WTC11 (cell line): ENCODE data around the gene SLC26A2. TPM values are rescaled to one million over a fixed set of nuclear protein-coding genes. Genes with fewer than 3 reads are reported as not detected.

Source experiments
- ATAC-seq: fragments of 200-7000 bp; cut with Tn5 transposase; 2 replicates; pipeline ENCODE4 v1.10.0; 2021; ENCODE audit warnings: mild to moderate bottlenecking, moderate library complexity
- CTCF ChIA-PET: fragments of 300-600 bp; sonication (Branson Sonifier 250); formaldehyde crosslinking; loops from one replicate; lab custom pipeline; 2021; ENCODE audit warnings: antibody characterized with exemption; lab: Charles Lee
- POLR2A ChIA-PET: fragments of 350-600 bp; sonication (Branson Sonifier 250); formaldehyde crosslinking; loops from one replicate; lab custom pipeline; 2021; ENCODE audit warnings: antibody characterized with exemption; lab: Charles Lee
- DNase-seq: peaks from one replicate; pipeline ENCODE4 v3.0.0; 2021; ENCODE audit warnings: low spot score
- H3K27ac Mint-ChIP-seq: 2 replicates; pipeline ENCODE4 v1.8.0; 2021; ENCODE audit warnings: mixed read lengths
- H3K27me3 Mint-ChIP-seq: 2 replicates; pipeline ENCODE4 v1.8.0; 2021; ENCODE audit warnings: low read depth, mild to moderate bottlenecking, moderate library complexity, mixed read lengths
- H3K36me3 Mint-ChIP-seq: 2 replicates; pipeline ENCODE4 v1.8.0; 2021; ENCODE audit warnings: mixed read lengths
- H3K4me1 Mint-ChIP-seq: 2 replicates; pipeline ENCODE4 v1.8.0; 2022; ENCODE audit warnings: mixed read lengths
- H3K4me3 Mint-ChIP-seq: 2 replicates; pipeline ENCODE4 v1.8.0; 2021; ENCODE audit warnings: mild to moderate bottlenecking, moderate library complexity, mixed read lengths
- H3K9me3 Mint-ChIP-seq: 2 replicates; pipeline ENCODE4 v1.8.0; 2021; ENCODE audit warnings: mixed read lengths
- CREB1 ChIP-seq: sonication (generic); formaldehyde crosslinking; IDR thresholded peaks from 2 replicates; pipeline ENCODE4 v1.8.0; 2023; ENCODE audit warnings: mild to moderate bottlenecking, missing genetic modification reagents
- E2F5 ChIP-seq: sonication (generic); formaldehyde crosslinking; IDR thresholded peaks from 2 replicates; pipeline ENCODE4 v1.8.1; 2022; ENCODE audit warnings: mild to moderate bottlenecking, moderate library complexity, missing genetic modification reagents
- ESRRA ChIP-seq: sonication (generic); formaldehyde crosslinking; IDR thresholded peaks from 2 replicates; pipeline ENCODE4 v1.8.1; 2022; ENCODE audit warnings: mild to moderate bottlenecking, missing genetic modification reagents, borderline replicate concordance
- ETV6 ChIP-seq: sonication (generic); formaldehyde crosslinking; IDR thresholded peaks from 2 replicates; pipeline ENCODE4 v1.8.1; 2022; ENCODE audit warnings: mild to moderate bottlenecking, missing genetic modification reagents
- FOXK1 ChIP-seq: sonication (generic); formaldehyde crosslinking; IDR thresholded peaks from 2 replicates; pipeline ENCODE4 v1.8.0; 2022; ENCODE audit warnings: mild to moderate bottlenecking, moderate library complexity, missing genetic modification reagents
- HMGA2 ChIP-seq: fragments of 250-450 bp; sonication (Bioruptor Pico); IDR thresholded peaks from 2 replicates; pipeline ENCODE4 v1.4.0; 2021; ENCODE audit warnings: mild to moderate bottlenecking, moderate library complexity
- JUN ChIP-seq: sonication (generic); formaldehyde crosslinking; IDR thresholded peaks from 2 replicates; pipeline ENCODE4 v1.8.0; 2023; ENCODE audit warnings: mild to moderate bottlenecking, missing genetic modification reagents
- MLX ChIP-seq: sonication (generic); formaldehyde crosslinking; IDR thresholded peaks from 2 replicates; pipeline ENCODE4 v1.8.1; 2023; ENCODE audit warnings: mild to moderate bottlenecking, missing genetic modification reagents, moderate library complexity
- MXD4 ChIP-seq: fragments of 250-450 bp; sonication (Bioruptor Pico); IDR thresholded peaks from 2 replicates; pipeline ENCODE4 v1.8.0; 2021; ENCODE audit warnings: mild to moderate bottlenecking, moderate library complexity, borderline replicate concordance
- NR2C2 ChIP-seq: sonication (generic); formaldehyde crosslinking; IDR thresholded peaks from 2 replicates; pipeline ENCODE4 v1.8.0; 2022; ENCODE audit warnings: mild to moderate bottlenecking, missing genetic modification reagents
- SMAD4 ChIP-seq: sonication (generic); formaldehyde crosslinking; IDR thresholded peaks from 2 replicates; pipeline ENCODE4 v1.8.0; 2022; ENCODE audit warnings: mild to moderate bottlenecking, missing genetic modification reagents
- ZNF219 ChIP-seq: sonication (generic); formaldehyde crosslinking; IDR thresholded peaks from 2 replicates; pipeline ENCODE4 v1.8.0; 2023; ENCODE audit warnings: missing genetic modification reagents, mild to moderate bottlenecking, borderline replicate concordance
- ZNF317 ChIP-seq: sonication (generic); formaldehyde crosslinking; IDR thresholded peaks from 2 replicates; pipeline ENCODE4 v1.8.1; 2023; ENCODE audit warnings: low read depth, mild to moderate bottlenecking, moderate library complexity, missing genetic modification reagents, borderline replicate concordance
- ZNF532 ChIP-seq: fragments of 250-450 bp; sonication (Bioruptor Pico); IDR thresholded peaks from 2 replicates; pipeline ENCODE4 v1.9.0; 2021; ENCODE audit warnings: mild to moderate bottlenecking, borderline replicate concordance
- total RNA-seq: library from RNA; stranded (reverse); gene quantifications from 3 replicates; pipeline ENCODE4 v1.2.3, GENCODE V29; 2021
- TF ChIP-seq, protein P1 (sequence below): sonication (generic); formaldehyde crosslinking; conservative IDR thresholded peaks from 2 replicates; pipeline ENCODE4 v1.8.1; 2022; ENCODE audit warnings: mild to moderate bottlenecking, missing genetic modification reagents
- TF ChIP-seq, protein P2 (sequence below): sonication (generic); formaldehyde crosslinking; IDR thresholded peaks from 2 replicates; pipeline ENCODE4 v1.8.0; 2023; ENCODE audit warnings: mild to moderate bottlenecking, missing genetic modification reagents
- TF ChIP-seq, protein P3 (sequence below): sonication (generic); formaldehyde crosslinking; IDR thresholded peaks from 2 replicates; pipeline ENCODE4 v1.8.1; 2022; ENCODE audit warnings: low read depth, mild to moderate bottlenecking, moderate library complexity, missing genetic modification reagents, borderline replicate concordance
- TF ChIP-seq, protein P4 (sequence below): sonication (generic); formaldehyde crosslinking; IDR thresholded peaks from 2 replicates; pipeline ENCODE4 v1.8.0; 2023; ENCODE audit warnings: missing genetic modification reagents, mild to moderate bottlenecking, borderline replicate concordance

SLC26A2 gene
- total RNA-seq, 1 experiment from 2014 or later, result 11.1 TPM

- TF ChIP-seq, protein P1, sequence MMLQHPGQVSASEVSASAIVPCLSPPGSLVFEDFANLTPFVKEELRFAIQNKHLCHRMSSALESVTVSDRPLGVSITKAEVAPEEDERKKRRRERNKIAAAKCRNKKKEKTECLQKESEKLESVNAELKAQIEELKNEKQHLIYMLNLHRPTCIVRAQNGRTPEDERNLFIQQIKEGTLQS (CRISPR knock-in tag), result no peak
- TF ChIP-seq E2F5 (CRISPR knock-in tag) (no peak), CREB1 (CRISPR knock-in tag) (no peak), ESRRA (no peak), NR2C2 (no peak)
Measured at GRCh38 chr5:149936044-149936699, 24.4 kb upstream of the SLC26A2 start (continued).

DNA sequence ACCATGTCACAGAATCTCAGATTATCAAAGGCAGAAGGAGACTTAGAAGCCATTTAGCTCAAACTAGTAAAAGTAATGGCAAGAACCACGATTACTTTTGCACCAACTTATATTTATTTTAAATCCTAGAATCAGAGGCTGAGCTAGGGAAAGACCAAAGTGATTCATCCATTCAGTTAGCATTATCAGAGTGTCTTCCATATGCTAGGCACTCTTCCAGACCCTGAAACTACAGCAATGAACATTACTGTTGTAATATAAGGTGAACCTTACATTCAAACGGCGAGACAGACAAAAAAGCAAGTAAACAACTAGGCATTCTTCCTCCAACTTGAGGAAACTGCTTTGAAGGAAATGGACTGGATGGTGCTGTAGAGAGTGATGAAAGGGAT is 23.9 kb upstream of the SLC26A2 start:
- no peaks in the 10 kb centered on the region for H3K27me3 Mint-ChIP-seq
- TF ChIP-seq, protein P2, sequence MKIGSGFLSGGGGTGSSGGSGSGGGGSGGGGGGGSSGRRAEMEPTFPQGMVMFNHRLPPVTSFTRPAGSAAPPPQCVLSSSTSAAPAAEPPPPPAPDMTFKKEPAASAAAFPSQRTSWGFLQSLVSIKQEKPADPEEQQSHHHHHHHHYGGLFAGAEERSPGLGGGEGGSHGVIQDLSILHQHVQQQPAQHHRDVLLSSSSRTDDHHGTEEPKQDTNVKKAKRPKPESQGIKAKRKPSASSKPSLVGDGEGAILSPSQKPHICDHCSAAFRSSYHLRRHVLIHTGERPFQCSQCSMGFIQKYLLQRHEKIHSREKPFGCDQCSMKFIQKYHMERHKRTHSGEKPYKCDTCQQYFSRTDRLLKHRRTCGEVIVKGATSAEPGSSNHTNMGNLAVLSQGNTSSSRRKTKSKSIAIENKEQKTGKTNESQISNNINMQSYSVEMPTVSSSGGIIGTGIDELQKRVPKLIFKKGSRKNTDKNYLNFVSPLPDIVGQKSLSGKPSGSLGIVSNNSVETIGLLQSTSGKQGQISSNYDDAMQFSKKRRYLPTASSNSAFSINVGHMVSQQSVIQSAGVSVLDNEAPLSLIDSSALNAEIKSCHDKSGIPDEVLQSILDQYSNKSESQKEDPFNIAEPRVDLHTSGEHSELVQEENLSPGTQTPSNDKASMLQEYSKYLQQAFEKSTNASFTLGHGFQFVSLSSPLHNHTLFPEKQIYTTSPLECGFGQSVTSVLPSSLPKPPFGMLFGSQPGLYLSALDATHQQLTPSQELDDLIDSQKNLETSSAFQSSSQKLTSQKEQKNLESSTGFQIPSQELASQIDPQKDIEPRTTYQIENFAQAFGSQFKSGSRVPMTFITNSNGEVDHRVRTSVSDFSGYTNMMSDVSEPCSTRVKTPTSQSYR (CRISPR knock-in tag), result no peak
- TF ChIP-seq ETV6 (CRISPR knock-in tag), result no peak
- TF ChIP-seq MLX (CRISPR knock-in tag), result no peak
- no peak for TF ChIP-seq MXD4 (CRISPR knock-in tag)
- TF ChIP-seq FOXK1 (CRISPR knock-in tag), result no peak
- no peak for TF ChIP-seq SMAD4 (CRISPR knock-in tag)
- TF ChIP-seq, protein P3, sequence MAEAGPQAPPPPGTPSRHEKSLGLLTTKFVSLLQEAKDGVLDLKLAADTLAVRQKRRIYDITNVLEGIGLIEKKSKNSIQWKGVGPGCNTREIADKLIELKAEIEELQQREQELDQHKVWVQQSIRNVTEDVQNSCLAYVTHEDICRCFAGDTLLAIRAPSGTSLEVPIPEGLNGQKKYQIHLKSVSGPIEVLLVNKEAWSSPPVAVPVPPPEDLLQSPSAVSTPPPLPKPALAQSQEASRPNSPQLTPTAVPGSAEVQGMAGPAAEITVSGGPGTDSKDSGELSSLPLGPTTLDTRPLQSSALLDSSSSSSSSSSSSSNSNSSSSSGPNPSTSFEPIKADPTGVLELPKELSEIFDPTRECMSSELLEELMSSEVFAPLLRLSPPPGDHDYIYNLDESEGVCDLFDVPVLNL (CRISPR knock-in tag), result no peak
- TF ChIP-seq, protein P4, sequence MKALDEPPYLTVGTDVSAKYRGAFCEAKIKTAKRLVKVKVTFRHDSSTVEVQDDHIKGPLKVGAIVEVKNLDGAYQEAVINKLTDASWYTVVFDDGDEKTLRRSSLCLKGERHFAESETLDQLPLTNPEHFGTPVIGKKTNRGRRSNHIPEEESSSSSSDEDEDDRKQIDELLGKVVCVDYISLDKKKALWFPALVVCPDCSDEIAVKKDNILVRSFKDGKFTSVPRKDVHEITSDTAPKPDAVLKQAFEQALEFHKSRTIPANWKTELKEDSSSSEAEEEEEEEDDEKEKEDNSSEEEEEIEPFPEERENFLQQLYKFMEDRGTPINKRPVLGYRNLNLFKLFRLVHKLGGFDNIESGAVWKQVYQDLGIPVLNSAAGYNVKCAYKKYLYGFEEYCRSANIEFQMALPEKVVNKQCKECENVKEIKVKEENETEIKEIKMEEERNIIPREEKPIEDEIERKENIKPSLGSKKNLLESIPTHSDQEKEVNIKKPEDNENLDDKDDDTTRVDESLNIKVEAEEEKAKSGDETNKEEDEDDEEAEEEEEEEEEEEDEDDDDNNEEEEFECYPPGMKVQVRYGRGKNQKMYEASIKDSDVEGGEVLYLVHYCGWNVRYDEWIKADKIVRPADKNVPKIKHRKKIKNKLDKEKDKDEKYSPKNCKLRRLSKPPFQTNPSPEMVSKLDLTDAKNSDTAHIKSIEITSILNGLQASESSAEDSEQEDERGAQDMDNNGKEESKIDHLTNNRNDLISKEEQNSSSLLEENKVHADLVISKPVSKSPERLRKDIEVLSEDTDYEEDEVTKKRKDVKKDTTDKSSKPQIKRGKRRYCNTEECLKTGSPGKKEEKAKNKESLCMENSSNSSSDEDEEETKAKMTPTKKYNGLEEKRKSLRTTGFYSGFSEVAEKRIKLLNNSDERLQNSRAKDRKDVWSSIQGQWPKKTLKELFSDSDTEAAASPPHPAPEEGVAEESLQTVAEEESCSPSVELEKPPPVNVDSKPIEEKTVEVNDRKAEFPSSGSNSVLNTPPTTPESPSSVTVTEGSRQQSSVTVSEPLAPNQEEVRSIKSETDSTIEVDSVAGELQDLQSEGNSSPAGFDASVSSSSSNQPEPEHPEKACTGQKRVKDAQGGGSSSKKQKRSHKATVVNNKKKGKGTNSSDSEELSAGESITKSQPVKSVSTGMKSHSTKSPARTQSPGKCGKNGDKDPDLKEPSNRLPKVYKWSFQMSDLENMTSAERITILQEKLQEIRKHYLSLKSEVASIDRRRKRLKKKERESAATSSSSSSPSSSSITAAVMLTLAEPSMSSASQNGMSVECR (CRISPR knock-in tag), result no peak
- TF ChIP-seq ZNF317 (CRISPR knock-in tag), result no peak
- no peak for TF ChIP-seq JUN
- no peak for TF ChIP-seq HMGA2 (CRISPR knock-in tag)
- no peak for TF ChIP-seq ZNF532
- no peak for TF ChIP-seq ZNF219 (CRISPR knock-in tag)
- TF ChIP-seq, all 79 proteins: peak for 0
- DNase-seq, result no peak
- ATAC-seq, result no peak
- H3K27ac Mint-ChIP-seq, result no peak overlapping the region
- ChIA-PET POLR2A (no interaction called here), CTCF (interaction anchor here (1.1 to 3.2 kb wide), 3 partner anchors 23 to 103 kb away, joined by 3 to 18 read pairs (median 5); partner anchors contain the start of gene SLC26A2)
- no peaks in the 10 kb centered on the region for H3K9me3 Mint-ChIP-seq
- peaks cover 6% of the 10 kb centered on the region; the same call in 1 of the 2 replicates for H3K4me1 Mint-ChIP-seq
- no peak overlapping the region for H3K4me3 Mint-ChIP-seq
- H3K36me3 Mint-ChIP-seq, result no peaks in the 10 kb centered on the region
